CD4-positive, alpha-beta T cell treated with Interleukin-6 for 4 hours (primary cell): ENCODE results near the gene INAVA.
"Not testable (repeated sequence)": the region's sequence is repeated elsewhere in the genome, so short reads cannot be mapped to it uniquely, and the experiment has no call there.

Experiments
- DNase-seq: peaks from one replicate; pipeline ENCODE4 v3.0.0-alpha.2; 2020; ENCODE audit warnings: mixed read lengths

The INAVA gene

DNA sequence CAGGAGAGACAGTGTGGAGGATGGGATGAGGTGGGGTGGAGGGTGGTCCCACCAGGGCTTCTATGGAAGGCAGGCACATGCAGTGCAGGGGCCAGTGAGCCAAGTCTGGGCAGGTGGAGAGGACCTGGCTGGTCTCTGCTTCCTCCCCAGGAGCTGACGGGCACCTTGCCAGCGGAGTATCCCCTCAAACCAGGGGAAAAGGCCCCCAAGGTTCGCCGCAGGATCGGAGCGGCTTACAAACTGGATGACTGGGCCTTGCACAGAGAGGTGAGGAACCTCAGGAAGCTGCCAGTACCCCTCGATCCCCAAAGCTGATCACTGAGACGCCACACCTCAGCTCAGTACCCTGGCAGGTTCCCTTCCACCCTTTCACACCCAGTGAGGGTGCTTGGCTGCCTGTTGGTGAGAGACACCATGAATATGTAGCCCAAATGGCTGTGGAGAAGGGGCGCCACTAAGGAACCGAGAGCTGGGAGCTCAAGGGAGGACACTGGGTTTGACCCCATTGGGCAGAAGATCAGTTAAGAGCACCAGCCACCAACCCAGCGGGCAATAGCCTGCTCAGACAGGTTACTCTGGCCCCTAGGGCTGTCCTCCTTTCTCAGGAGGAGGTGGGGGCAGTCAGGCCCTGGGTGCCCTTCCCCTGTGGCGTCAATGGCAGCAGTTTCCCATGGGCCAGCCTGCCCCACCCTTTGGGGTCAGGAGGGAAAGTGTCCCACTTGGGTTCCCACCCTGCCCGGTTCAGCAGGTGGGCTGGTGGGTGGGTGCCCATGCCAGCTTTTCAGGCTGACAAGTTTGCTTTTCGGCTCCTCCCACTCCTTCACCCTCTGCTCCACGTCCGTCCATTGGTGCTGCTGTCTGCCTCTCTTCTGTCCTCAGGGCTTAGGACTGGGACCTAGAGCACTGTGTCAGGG is 5.5 kb downstream of the INAVA start:
- DNase-seq: no peak

DNA sequence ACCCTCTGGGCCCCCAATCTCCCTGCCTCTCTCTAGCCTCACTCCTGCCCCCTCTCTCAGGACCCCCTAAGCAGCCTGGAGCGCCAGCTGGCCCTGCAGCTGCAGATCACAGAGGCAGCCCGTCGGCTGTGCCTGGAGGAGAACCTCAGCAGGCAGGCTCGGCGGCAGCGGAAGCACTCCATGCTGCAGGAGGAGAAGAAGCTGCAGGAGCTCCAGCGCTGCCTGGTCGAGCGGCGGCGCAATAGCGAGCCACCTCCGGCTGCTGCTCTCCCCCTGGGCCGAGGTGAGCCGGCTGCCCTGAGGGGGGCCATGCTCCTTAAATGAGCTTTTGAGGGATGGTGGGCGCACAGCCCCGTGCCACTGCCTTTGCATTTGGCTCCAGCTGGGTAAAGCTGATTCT is 6.2 kb downstream of the INAVA start:
- DNase-seq: no peak

DNA sequence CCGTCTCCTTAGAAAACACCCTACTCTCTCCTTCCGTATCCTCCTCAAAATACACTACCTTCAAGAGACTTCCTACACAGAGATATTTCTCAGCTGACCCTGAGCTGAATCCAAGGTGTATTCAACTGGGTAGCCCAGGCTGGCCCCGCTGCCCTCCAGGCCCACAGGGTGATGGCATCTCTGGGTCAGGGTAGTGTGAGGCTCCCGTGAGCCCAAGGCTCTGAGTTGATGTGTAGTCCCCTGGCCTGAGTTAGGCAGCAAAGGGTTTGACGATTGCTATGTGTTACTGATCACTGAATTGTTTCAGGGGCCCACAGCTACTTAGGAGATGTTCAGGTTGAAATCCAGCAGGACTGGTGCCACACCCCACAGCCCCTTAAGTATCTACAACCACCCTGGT is 6.7 kb downstream of the INAVA start:
- DNase-seq: no peak

DNA sequence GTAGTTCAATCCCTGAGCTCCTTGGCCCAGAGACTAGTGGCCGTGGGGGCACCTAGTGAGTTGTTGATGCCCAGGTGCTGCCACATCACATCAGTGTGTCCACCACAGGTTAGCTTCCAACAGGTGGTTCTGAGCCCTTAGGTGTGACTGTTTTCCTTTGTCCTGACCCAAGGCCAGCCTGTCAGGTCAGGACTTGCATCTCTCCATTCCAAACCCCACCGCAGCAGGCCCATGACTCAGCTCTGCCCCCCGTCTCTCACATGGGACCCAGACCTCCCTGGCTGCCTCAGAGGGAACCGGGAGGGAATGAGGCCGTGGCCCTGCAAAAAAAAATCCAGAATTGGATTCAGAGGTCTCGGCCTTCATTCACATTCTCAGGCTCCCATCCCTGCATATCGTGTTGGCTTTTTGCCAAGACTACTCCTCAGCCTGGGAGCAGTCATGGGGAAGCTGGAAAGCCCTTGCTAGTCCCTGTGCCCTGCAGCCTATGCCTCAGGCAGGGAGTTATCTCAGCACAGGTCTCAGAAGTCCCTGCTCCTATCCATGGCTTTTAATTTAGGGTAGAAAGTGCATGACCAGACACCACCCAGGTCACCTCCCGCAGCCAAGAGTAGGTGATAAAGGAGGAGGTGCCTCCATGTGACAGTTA is 7.2 kb downstream of the INAVA start:
- DNase-seq: no peak

DNA sequence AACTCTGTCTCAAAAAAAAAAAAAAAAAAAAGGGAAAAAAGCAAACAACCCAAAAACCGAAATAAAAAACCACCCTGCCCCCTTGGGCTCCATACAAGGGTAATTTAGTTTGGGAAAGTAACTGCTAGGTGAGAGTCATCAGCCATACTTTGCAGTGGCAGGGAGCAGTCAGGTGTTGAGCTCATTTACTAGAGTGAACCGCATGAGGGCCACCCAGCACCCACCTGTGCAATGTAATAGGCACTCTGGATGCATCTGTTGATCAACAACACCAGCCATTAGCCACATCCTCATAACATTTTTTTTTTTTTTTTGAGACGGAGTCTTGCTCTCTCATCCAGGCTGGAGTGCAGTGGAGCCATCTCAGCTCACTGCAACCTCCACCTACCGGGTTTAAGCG is 9.1 kb downstream of the INAVA start:
- DNase-seq: peak; percentile 35

DNA sequence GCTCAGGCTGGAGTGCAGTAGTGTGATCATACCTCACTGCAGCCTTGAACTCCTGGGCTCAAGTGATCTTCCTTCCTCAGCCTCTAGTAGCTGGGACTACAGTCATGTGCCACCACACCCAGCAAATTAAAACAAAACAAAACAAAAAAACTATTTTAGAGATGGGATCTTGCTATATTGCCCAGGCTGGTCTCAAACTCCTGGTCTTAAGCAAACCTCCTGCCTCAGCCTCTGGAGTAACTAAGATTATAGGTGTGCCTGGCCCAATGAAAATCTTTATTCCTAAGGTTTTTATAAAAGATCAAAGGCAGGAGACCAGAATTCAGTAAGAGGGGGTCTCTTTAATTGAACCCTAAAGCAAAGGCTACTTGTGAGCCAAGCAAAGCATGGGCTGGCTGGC is 10.1 kb downstream of the INAVA start:
- no peak for DNase-seq

DNA sequence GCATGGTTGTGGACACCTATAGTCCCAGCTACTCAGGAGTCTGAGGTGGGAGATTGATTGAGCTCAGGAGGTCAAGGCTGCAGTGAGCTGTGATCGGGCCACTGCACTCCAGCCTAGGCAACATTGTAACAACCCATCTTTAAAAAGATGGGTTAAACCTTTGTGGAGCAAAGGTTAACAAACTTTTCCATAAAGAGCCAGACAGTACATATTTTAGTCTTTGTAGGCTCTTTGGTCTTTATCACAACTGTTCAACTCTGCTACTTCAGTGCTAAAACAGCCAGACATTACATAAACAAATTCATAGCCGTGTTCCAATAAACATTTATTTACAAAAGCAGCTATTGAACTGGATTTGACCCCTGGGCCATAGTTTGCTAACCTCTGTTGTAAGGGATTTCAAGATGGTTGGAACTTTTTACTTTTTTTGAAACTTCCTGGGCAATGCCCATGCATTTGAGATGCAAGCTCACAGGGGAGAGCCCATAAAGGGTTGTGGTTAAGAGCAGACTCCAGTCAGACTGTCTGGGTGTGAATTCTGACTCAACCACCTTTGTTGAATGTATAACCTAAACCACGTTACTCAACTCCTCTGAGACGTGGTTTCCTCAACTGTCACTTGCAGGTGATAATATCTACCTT is 10.8 kb downstream of the INAVA start:
- DNase-seq: peak; percentile 56

DNA sequence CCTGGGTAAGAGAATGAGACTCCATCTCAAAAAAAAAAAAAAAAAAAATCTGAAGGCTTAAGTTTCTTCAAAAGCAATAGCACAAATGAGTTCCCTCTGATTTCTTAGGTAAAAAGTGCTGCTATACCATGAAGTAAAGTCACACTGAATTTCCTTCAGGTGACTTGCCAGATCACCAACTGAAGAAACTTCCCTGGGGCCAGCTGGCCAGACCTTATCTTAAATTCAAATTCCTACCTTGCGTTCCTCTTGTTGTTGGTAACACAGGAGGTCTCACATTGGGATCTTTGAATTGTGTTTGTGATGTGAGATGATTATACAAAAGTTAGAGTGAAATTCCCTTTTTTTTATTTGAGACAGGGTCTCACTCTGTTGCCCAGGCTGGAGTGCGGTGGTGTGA is 11.8 kb downstream of the INAVA start:
- DNase-seq: no peak

DNA sequence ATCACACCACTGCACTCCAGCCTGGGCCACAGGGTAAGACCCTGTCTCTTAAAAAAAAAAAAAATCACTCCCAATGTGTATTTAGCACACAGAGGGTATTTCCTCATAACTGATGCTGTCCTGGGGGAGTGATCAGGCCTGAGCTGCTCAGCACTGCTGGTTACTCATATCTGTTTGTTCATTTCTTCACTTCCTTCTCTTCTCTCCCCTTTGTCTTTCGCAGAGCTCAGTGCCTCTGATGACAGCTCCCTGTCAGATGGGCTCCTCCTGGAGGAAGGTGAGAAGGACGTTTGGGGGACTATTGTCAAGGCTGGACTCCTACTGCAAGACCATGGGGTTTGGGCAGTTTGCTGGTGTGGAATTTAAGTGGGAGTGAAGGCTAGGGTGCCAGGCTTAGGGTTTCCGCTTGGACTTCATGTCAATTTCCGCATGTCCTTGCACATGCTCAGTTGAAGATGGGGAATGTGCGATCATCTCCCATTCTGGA is 13.0 kb downstream of the INAVA start:
- no peak for DNase-seq

DNA sequence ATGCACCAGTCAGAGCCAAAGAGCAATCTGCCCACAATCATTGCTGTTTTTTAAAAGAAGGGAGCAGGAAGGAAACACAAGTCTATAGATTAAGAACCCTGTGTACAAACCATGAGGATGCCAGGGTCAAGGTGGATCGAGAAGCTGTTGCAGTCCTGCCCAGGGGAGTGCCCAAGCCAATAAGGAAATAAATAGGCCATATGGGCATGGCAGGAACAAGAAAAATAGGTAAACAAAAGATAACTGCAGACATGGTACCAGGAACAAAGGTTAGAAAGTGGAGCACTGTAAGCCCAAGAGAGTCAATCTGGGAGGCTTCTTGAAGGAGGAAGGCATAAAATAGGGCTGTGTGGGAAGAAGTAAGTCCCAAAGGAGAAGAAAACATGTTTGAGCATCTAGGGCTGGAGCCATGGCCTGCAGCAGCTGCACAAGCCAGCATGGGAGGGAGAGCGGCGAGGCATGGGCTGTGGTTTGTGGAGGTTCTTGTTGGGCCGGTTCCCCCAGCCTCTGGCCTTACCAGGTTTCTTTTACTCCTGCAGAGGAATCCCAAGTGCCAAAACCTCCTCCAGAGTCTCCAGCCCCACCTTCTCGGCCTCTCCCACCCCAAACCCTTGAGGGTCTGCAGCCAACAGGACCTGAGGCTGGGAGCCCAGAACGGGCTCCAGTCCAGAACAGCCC is 13.6 kb downstream of the INAVA start:
- no peak for DNase-seq

DNA sequence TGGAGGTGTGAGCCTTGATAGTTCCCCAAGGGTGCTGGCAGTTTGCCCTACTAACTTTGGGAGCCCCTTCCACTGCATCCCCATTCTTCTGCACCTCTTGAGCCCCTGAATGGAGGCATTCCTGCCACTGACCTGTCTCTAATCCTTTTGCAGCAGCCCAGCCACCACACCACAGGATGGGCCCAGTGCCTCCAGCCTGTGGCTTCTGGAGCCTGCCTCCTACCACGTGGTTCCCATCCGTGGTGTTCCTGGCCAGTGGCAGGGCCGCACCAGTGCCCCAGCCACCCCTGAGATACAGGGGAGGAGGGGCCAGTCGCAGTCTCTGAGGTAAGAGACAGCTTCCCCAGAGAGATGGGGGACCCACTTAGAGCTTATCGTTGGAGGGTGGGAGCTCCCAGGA is 14.4 kb downstream of the INAVA start:
- no peak for DNase-seq

DNA sequence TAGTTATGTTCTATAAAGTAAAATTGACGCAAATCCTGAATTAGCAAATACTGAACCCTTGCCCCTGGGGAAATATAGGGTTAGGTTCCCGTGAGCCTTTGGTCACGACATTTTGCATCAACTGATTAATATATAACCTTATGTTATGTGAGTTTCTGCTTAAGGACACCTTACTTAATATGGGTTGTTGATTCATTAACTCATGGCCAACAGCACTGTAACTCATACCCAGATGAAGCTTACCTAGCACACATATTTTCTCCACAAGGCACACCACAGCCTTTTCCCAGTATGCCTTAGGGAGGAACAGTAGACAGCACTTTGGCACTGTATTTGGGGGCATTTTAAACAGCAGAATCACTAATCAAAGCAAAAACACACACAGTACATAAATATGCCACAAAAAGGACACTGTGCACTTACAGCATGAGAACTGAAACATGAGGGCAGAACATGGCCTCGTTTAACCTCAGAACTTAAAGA is 15.1 kb downstream of the INAVA start:
- no peak for DNase-seq

DNA sequence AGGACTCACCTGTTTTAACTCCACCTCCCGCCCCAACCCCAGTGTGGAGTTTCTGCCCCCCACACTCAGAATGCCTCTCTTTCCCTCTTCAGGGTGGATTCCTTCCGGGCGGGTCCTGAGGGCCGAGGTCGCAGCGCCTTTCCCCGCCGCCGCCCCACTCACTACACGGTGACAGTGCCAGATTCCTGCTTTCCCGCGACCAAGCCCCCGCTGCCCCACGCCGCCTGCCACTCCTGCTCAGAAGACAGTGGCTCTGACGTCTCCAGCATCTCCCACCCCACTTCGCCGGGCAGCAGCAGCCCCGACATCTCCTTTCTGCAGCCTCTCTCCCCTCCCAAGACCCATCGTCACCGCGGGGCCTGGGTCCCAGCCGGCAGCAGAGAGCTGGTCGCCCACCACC is 16.7 kb downstream of the INAVA start:
- DNase-seq: no peak

DNA sequence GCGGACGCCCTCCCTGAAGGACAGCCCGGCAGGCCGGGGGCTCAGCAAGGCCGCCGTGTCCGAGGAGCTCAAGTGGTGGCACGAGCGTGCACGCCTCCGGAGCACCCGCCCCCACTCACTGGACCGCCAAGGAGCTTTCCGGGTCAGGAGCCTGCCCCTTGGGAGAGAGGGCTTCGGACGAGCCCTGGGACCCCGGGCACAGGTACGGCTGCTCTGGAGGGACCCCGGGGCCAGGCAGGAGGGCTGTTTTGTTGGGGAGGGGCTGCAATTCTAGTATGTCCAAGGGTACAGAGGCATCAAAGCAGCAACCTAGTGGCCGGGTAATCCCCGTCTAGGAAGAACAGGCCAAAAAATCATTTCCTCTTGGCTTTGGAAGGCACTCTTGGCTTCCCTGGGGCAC is 17.2 kb downstream of the INAVA start:
- DNase-seq: not testable (repeated sequence)

DNA sequence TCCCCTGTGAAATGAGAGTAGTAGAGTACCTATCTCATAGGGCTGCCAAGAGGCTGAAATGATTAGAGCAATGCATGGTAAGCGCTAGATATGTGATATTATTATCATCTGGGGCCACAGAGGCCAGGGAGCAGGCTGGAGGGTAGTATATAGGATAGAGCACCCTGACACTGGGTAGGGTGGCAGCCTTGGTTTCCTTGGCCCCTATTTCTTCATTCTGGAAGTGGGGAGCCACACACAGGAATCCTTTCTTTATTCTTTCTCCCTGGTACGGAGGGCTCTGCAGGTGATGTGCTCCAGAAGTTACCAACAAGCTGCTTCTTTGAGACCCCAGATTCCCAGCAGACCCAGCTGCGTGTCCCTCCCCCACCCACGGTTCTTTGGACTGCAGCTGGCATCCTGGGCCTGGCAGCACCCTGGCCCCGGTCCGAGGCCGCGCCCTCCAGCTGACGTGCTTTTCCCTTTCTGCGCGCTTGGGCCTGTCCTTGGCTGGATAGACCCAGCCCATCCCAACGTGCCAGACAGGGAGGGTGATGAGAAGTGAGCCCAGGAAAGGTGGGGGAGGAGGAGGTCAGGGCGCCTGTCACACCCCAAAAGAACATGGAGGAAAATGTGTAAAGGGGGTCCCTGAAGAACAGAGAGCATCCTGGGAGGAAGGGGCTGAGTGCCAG is 18.2 kb downstream of the INAVA start:
- DNase-seq: no peak

DNA sequence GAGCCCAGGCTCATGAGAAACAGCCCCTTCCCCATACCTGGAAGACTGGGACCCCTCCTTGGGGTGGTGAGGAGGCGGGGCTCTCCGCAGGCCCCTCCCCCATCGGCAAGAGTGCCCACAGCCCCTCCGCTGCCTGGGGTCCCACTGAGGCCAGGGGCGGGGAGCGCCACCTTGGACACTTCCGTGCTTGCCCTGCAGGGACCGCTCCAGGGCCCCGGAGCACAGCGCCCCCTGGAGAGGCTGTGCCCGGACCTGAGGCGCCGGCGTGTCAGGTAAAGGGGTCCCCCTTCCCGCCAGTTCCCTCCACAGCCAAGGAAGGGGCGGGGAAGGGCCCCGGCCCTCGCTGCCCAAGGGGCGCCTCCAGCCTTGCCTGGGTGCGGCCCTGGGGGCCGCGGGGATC is 21.5 kb downstream of the INAVA start:
- DNase-seq: no peak

DNA sequence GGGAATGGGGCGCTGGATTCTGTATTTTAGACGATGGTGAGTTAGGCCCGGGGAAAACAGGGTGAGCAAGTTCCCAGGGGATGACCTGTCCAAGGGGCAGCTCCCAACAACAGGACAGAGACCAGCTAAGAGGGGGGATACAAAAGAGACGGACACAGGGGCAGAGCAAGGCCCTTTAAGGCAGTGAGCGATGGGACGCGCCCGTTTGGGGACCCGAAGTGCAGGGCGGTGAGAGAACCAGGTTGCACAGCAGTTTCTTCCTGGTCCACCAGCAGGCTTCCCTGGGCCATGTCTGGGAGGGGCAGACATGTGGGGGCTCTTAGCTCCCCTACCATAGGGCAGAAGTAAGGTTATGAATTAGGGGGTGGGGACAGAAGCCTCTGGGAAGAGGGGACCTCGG is 22.0 kb downstream of the INAVA start:
- DNase-seq: no peak

DNA sequence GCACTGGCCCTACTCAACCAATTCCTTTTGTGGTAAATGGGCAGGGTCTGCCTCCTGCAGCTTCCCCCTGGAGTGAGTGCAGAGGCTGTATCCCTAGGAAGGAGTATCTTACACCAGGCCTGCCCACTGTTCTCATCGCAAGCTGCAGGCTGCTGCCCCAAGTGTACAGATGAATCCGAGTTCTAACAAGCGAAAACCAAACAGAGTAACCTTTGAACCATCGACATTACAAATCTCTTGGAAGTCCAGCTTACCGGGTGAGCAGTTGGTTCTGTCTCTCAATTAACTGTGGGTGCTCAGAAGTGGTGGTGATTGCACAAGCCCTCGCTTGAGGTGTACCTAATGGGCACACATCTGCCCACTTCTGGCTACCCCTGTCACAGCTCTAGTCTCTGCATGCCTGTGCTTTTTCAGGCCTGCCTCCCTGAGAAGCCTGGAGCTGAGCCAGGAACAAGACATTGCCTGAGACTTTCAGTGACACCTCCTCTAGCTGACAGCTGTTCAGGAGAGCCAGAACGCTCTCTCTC is 22.7 kb downstream of the INAVA start:
- no peak for DNase-seq

DNA sequence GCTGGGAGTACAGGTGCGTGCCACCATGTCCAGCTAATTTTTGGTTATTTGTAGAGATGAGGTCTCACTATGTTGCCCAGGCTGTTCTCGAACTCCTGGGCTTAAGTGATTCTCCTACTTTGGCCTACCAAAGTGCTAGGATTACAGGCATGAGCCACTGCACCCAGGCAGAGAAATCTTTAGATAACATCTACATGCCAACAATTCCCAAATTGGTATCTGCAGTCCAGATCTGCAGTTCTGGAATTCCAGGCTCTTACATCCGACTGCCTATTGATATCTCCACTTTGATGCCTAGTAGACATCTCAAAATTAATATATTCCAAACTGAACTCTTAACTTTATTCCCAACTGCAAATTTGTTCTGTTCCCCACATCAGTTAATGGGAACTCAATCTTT is 23.3 kb downstream of the INAVA start:
- no peak for DNase-seq

DNA sequence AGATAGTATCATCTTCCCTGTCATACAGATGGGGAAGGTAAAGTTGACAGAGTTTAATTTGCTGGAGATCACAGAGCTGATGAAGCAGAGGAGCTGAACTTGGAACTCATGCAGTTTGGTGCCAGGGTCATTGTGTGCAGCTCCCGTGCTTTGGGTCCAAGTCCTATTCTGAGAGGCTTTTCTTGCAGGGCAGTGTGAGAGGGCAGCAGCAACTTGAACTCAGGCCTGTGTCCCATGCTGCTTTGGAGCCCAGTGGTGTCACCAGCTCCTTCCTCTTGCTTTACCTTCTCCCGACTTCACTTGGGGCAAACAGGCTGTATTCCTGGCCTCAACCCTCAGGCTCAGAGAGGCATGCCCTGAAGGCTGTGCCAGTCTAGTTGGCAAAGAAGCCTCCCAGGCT is 24.7 kb downstream of the INAVA start:
- no peak for DNase-seq

DNA sequence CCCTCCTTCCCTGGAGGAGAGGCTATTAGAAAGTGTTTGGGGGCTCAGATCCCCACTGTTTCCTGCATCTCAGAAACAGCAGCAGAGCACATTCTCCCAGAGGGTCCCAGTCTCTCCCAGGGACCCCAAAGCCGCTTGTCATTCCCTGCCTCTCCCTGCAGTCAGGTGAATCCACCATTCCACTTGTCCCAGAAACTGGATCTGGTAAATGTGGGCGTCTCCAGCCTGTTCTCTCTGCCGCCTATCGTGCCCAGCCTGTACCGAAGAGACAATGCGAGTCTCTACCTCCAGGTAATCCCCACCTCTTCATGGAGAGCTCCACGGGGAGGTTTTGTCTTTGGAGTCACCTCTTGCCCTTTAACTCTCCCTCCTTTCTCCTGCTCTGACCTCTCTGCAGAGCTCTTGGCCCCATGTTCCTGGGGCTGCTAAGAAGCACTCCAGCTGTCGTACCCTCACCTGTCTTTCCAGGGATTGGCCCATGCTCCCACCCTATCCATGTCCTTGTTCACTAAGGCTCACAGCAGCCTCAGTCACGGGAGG is 26.9 kb downstream of the INAVA start:
- no peak for DNase-seq

DNA sequence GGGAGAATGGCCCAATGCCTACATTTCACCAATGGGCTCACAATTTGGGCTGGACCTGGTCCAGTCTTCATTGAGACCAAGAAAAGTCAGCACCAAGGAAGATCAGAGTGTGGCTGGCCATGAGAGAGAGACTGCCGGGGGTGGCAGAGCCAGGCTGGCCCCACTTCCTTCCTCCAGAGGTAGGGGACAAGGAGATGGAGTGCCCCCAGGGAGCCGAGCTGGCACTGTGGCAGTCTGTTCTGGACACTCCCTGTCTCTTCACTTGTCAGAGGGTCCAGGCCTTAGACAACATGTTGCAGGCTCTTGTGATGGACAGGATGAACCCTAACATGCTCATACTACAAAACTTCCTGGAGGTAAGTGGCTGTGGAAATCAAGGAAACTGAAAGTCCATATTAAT is 27.7 kb downstream of the INAVA start:
- no peak for DNase-seq
